HepG2 (cell line): ENCODE data around the gene UBTF. TPM values are rescaled to one million over a fixed set of nuclear protein-coding genes. Genes with fewer than 3 reads are reported as not detected.

Experiments used
- ATAC-seq: fragments of 200-7000 bp; cut with Tn5 transposase; 3 replicates; pipeline ENCODE4 v1.9.1; 2020; ENCODE audit warnings: mild to moderate bottlenecking, moderate library complexity
- BruUV-seq: library from RNA; stranded (reverse); fragments of 400-500 nt; replicated peaks from 2 replicates; lab custom pipeline; 2021; lab: Mats Ljungman, UMichigan
- CTCF ChIA-PET: fragments of 300-600 bp; formaldehyde crosslinking; extraction: SDS; loops from one replicate; lab custom pipeline; 2021; ENCODE audit warnings: low total read pairs, inconsistent platforms, low intra/inter-chr PET ratio; lab: Yijun Ruan, JAX
- POLR2A ChIA-PET: fragments of 350-600 bp; sonication (Branson Sonifier 250); formaldehyde crosslinking; loops from one replicate; lab custom pipeline; 2020; ENCODE audit warnings: antibody characterized with exemption, inconsistent platforms; lab: Yijun Ruan, JAX
- DNase-seq: peaks from one replicate; pipeline ENCODE4 v3.0.0-alpha.2; 2015; ENCODE audit warnings: low spot score
- FAIRE-seq: peaks from 3 replicates; lab custom pipeline; 2011; peaks lifted over from hg19 to GRCh38; lab: Jason Lieb, UNC
- H2AFZ ChIP-seq: one replicate; pipeline ENCODE4 v1.6.1; 2011; ENCODE audit warnings: low read length, inconsistent platforms
- H3K27ac ChIP-seq: fragments of 300-600 bp; 3 replicates; pipeline ENCODE4 v1.8.0; 2011; ENCODE audit warnings: mixed run types, mild to moderate bottlenecking, mixed read lengths, low read length, inconsistent platforms; ENCODE audit not compliant: insufficient read depth; ENCODE audit errors: extremely low read length
- H3K27me3 ChIP-seq, 2 experiments: fragments of 200-600 bp in 1 of 2; 2 replicates in 1 of 2; 3 replicates in 1 of 2; pipeline versions ENCODE4 v1.6.0 to v1.8.0; 2011; ENCODE audit warnings: low read length in 2 of 2, mild to moderate bottlenecking in 2 of 2, moderate library complexity in 2 of 2, inconsistent platforms in 1 of 2; ENCODE audit not compliant: insufficient read depth in 2 of 2, control insufficient read depth in 1 of 2
- H3K36me3 ChIP-seq, 2 experiments: fragments of 200-600 bp in 1 of 2; replicated peaks in 1 of 2; 2 replicates in 1 of 2; 3 replicates in 1 of 2; pipeline versions ENCODE4 v1.5.1 to v1.8.0; 2011; ENCODE audit warnings: low read length in 2 of 2, inconsistent platforms in 1 of 2; ENCODE audit not compliant: insufficient read depth in 2 of 2, control insufficient read depth in 1 of 2
- H3K4me1 ChIP-seq: 2 replicates; pipeline ENCODE4 v1.5.1; 2012; ENCODE audit warnings: low read length, inconsistent platforms; ENCODE audit not compliant: insufficient read depth
- H3K4me2 ChIP-seq: 2 replicates; pipeline ENCODE4 v1.6.0; 2011; ENCODE audit warnings: low read depth, low read length, inconsistent platforms
- H3K4me3 ChIP-seq, 3 experiments: fragments of 200-600 bp in 1 of 3; sonication (generic), shearing (Covaris generic) in 1 of 3; replicated peaks in 1 of 3; 2 replicates each; pipeline ENCODE4 v1.5.1; 2011 to 2016; ENCODE audit warnings: low read length in 3 of 3, inconsistent platforms in 2 of 3, low read depth in 2 of 3, mild to moderate bottlenecking in 2 of 3, control low read depth in 1 of 3, mixed read lengths in 1 of 3; ENCODE audit not compliant: insufficient read depth in 1 of 3
- H3K79me2 ChIP-seq: one replicate; pipeline ENCODE4 v1.6.1; 2011; ENCODE audit warnings: low read length, inconsistent platforms; ENCODE audit not compliant: insufficient read depth
- H3K9ac ChIP-seq: 2 replicates; pipeline ENCODE4 v1.6.0; 2011; ENCODE audit warnings: mild to moderate bottlenecking, low read depth, low read length, inconsistent platforms; ENCODE audit not compliant: insufficient read depth
- H3K9me3 ChIP-seq: 2 replicates; pipeline ENCODE4 v1.5.1; 2012; ENCODE audit warnings: mild to moderate bottlenecking, low read length
- H4K20me1 ChIP-seq: 2 replicates; pipeline ENCODE4 v1.6.0; 2011; ENCODE audit warnings: inconsistent platforms, mild to moderate bottlenecking, low read length, moderate library complexity; ENCODE audit not compliant: insufficient read depth
- AGO1 ChIP-seq: fragments of 200-400 bp; formaldehyde crosslinking; IDR thresholded peaks from 2 replicates; pipeline ENCODE4 v1.6.1; 2017; ENCODE audit warnings: mild to moderate bottlenecking, low read depth, low read length, moderate library complexity; ENCODE audit not compliant: poor library complexity, severe bottlenecking
- AGO2 ChIP-seq: fragments of 200-400 bp; formaldehyde crosslinking; optimal IDR thresholded peaks from 2 replicates; pipeline ENCODE3; 2017; ENCODE audit warnings: mild to moderate bottlenecking, low read depth, low read length, moderate library complexity
- IKZF1 ChIP-seq: fragments of 450-650 bp; IDR thresholded peaks from 2 replicates; pipeline ENCODE4 v1.7.1; 2016
- NR2F6 ChIP-seq, 2 experiments: IDR thresholded peaks; 2 replicates each; pipeline ENCODE4 v1.6.1; 2016; ENCODE audit warnings: antibody characterized with exemption in 1 of 2, mild to moderate bottlenecking in 1 of 2
- POLR2AphosphoS2 ChIP-seq: IDR thresholded peaks from 2 replicates; pipeline ENCODE4 v1.6.1; 2011; ENCODE audit warnings: low read depth, low read length, improper control_type of control experiment
- POLR2AphosphoS5 ChIP-seq: IDR thresholded peaks from 2 replicates; pipeline ENCODE4 v1.6.1; 2012; ENCODE audit warnings: low read depth, low read length
- POLR2G ChIP-seq: fragments of 200-400 bp; formaldehyde crosslinking; IDR thresholded peaks from 2 replicates; pipeline ENCODE4 v1.6.1; 2018; ENCODE audit warnings: mild to moderate bottlenecking, low read depth, low read length, moderate library complexity
- RBM22 ChIP-seq: fragments of 200-400 bp; formaldehyde crosslinking; optimal IDR thresholded peaks from 2 replicates; pipeline ENCODE3; 2017; ENCODE audit warnings: mild to moderate bottlenecking, low read length, moderate library complexity
- UBTF ChIP-seq: sonication (generic); formaldehyde crosslinking; IDR thresholded peaks from 2 replicates; pipeline ENCODE4 v1.4.0; 2020; ENCODE audit warnings: mild to moderate bottlenecking, missing genetic modification reagents
- ZKSCAN1 ChIP-seq: fragments of 150-350 bp; IDR thresholded peaks from 2 replicates; pipeline ENCODE4 v1.6.1; 2014; ENCODE audit warnings: low read length
- ZMYM2 ChIP-seq: sonication (generic); formaldehyde crosslinking; IDR thresholded peaks from 2 replicates; pipeline ENCODE4 v1.8.0; 2022; ENCODE audit warnings: mild to moderate bottlenecking, missing genetic modification reagents
- ZNF792 ChIP-seq: IDR thresholded peaks from 2 replicates; pipeline ENCODE4 v1.6.1; 2016
- WGBS: methylation state at CpG from one replicate; pipeline ENCODE4 v1.1.6; 2017; ENCODE audit warnings: low lambda C conversion rate; 5-methylcytosine and 5-hydroxymethylcytosine counted together
- in situ Hi-C: cut with HindIII; loops from 2 replicates; pipeline ENCODE4 v1.10.0; 2017; ENCODE audit warnings: low pct_unique_long_range_greater_than_20kb; ENCODE audit not compliant: extremely low pct_ligation_motif_present
- intact Hi-C: fragments of 100-400 bp; cut with micrococcal nuclease; formaldehyde crosslinking; loops from one replicate; pipeline ENCODE4 v1.10.0; 2022; ENCODE audit not compliant: unreplicated experiment
- polyA plus RNA-seq, 8 experiments: library from polyadenylated mRNA; depleted of rRNA in 3 of 8; stranded (reverse) in 7 of 8; unstranded in 1 of 8; fragments of >200 nt; fragmentation: Illumina TruSeq in 4 of 8; extraction: Trizol in 4 of 8; gene quantifications; 2 replicates each; pipeline versions ENCODE4 v1.2.1 to v1.2.3, GENCODE V29; 2011 to 2016; ENCODE audit warnings: low read depth in 4 of 8, missing spikeins in 1 of 8, mixed read lengths in 1 of 8; ENCODE audit not compliant: insufficient read depth in 1 of 8
- total RNA-seq, 5 experiments: library from RNA; depleted of rRNA; stranded (reverse); fragments of >200 nt; fragmentation: Illumina TruSeq; extraction: Trizol; gene quantifications; 2 replicates each; pipeline ENCODE4 v1.2.3, GENCODE V29; 2016; ENCODE audit warnings: low read depth in 1 of 5
- TF ChIP-seq, protein P1 (sequence below): sonication (generic); formaldehyde crosslinking; IDR thresholded peaks from 2 replicates; pipeline ENCODE4 v1.9.0; 2021; ENCODE audit warnings: missing genetic modification reagents, borderline replicate concordance

UBTF gene
- total and polyA plus RNA-seq, 2 of the 13 experiments (the other 11 are each of a cell fraction or from before 2014, with no cell fraction given), result 15.2 to 60.9 TPM

GRCh38 chr17:44192750-44193149 lies 26.7 kb downstream of the UBTF start:
- FAIRE-seq, result no peak
- no peak overlapping the region for H3K27ac ChIP-seq
- TF ChIP-seq AGO2, result peak; percentile 16
- 0 out of 2 replicates have a peak, but pooled peaks have one; percentile 10 for TF ChIP-seq POLR2AphosphoS5
- no peak for TF ChIP-seq ZMYM2 (CRISPR knock-in tag)
- no peak for TF ChIP-seq NR2F6 (IDR thresholded peaks at IDR 0.05)
- TF ChIP-seq NR2F6 (CRISPR knock-in tag; IDR thresholded peaks at IDR 0.05), result no peak
- TF ChIP-seq IKZF1, result no peak
- no peak for TF ChIP-seq ZKSCAN1
- TF ChIP-seq POLR2AphosphoS2, result peak; percentile 26; the same call in 1 of the 2 replicates

DNA sequence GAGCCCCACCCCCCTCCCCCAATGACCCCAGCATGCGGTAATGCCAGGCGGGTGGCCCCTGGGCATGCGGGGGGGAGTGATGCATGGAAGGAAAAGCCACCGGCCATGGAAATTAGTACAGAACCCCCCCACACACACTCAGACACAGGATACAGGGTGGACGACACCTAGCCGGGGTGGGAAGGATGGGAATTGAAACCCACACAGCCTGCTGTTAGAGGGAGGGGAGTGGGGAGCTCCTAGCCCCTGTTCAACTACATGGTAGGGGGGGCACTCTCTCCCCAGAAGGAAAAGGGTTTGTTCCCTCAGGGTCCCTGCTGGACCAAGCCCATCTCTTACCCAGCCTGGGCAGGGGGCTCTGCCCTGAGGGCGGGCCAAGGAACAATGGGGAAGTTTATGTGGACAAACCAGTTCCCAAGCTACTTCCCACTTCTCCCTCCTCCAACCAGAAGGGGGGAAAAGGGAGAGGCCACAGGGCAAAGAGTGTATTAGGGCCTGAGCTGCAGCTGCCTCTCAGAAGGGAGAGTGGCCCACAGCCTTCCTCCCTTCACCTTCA lies 27.5 kb downstream of the UBTF start:
- H3K4me2 ChIP-seq, result no peak overlapping the region
- DNase-seq (no peak), ATAC-seq (peak; percentile 7; the same call in 1 of the 3 replicates), FAIRE-seq (no peak)
- POLR2A ChIA-PET, result interaction anchor here (0.6 to 1.8 kb wide), 4 partner anchors 7 to 64 kb away, joined by 3 to 10 read pairs (median 4); partner anchors contain the start of gene ATXN7L3
- H3K79me2 ChIP-seq, result peaks cover 13% of the 10 kb centered on the region
- in situ Hi-C loops (no loop called here), intact Hi-C loops (no loop called here)
- CTCF ChIA-PET, result no interaction called here
- H4K20me1 ChIP-seq, result no peaks in the 10 kb centered on the region
- H3K4me1 ChIP-seq, result peaks cover 12% of the 10 kb centered on the region
- H3K36me3 ChIP-seq, result peaks cover 18 to 51% of the 10 kb centered on the region in 2 experiments
- H3K27me3 ChIP-seq, result no peaks in the 10 kb centered on the region; a peak in 1 of 5 replicates
- H3K9ac ChIP-seq, result no peak overlapping the region
- H2AFZ ChIP-seq, result no peak overlapping the region
- no peak overlapping the region for H3K27ac ChIP-seq
- BruUV-seq, result no TSS peak
- no peaks in the 10 kb centered on the region for H3K9me3 ChIP-seq
- no peak overlapping the region for H3K4me3 ChIP-seq
- 97% methylated on average over 7 of the region's 7 CpGs for WGBS
- TF ChIP-seq UBTF (CRISPR knock-in tag), result no peak
- no peak for TF ChIP-seq ZNF792 (CRISPR knock-in tag)
- TF ChIP-seq RBM22, result peak; percentile 27
- TF ChIP-seq AGO1, result peak; percentile 87
- TF ChIP-seq, protein P1, sequence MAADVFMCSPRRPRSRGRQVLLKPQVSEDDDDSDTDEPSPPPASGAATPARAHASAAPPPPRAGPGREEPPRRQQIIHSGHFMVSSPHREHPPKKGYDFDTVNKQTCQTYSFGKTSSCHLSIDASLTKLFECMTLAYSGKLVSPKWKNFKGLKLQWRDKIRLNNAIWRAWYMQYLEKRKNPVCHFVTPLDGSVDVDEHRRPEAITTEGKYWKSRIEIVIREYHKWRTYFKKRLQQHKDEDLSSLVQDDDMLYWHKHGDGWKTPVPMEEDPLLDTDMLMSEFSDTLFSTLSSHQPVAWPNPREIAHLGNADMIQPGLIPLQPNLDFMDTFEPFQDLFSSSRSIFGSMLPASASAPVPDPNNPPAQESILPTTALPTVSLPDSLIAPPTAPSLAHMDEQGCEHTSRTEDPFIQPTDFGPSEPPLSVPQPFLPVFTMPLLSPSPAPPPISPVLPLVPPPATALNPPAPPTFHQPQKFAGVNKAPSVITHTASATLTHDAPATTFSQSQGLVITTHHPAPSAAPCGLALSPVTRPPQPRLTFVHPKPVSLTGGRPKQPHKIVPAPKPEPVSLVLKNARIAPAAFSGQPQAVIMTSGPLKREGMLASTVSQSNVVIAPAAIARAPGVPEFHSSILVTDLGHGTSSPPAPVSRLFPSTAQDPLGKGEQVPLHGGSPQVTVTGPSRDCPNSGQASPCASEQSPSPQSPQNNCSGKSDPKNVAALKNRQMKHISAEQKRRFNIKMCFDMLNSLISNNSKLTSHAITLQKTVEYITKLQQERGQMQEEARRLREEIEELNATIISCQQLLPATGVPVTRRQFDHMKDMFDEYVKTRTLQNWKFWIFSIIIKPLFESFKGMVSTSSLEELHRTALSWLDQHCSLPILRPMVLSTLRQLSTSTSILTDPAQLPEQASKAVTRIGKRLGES (CRISPR knock-in tag), result no peak
- TF ChIP-seq POLR2G, result peak; percentile 37; the same call in 1 of the 2 replicates

More at GRCh38 chr17:44192750-44193149, 26.7 kb downstream of the UBTF start:
- intact Hi-C loops (no loop called here), in situ Hi-C loops (no loop called here)
- H3K4me3 ChIP-seq, result no peak overlapping the region
- no peaks in the 10 kb centered on the region for H4K20me1 ChIP-seq
- ATAC-seq (peak; percentile 4; the same call in 2 of the 3 replicates), DNase-seq (no peak)
- H3K4me1 ChIP-seq, result peaks cover 15% of the 10 kb centered on the region
- TSS peak; percentile 23 for BruUV-seq
- peaks cover 19 to 58% of the 10 kb centered on the region in 2 experiments for H3K36me3 ChIP-seq
- 98% methylated on average over 4 of the region's 5 CpGs for WGBS
- ChIA-PET POLR2A (interaction anchor here (0.6 to 1.1 kb wide), 3 partner anchors 24 to 65 kb away, joined by 3 to 5 read pairs (median 3); no protein-coding TSS in a partner anchor), CTCF (no interaction called here)
- H3K9me3 ChIP-seq, result no peaks in the 10 kb centered on the region
- H3K9ac ChIP-seq, result no peak overlapping the region
- no peak overlapping the region for H3K4me2 ChIP-seq
- H3K79me2 ChIP-seq, result peaks cover 13% of the 10 kb centered on the region
- no peak overlapping the region for H2AFZ ChIP-seq
- H3K27me3 ChIP-seq, result no peaks in the 10 kb centered on the region
